ENCODE results near the gene DTX3.

GRCh38 chr12:57600395-57600794 is 4.2 kb upstream of the DTX3 start:
- no peak for TF ChIP-seq POLR2A (IDR thresholded peaks at IDR 0.05; ENCODE audit: low read length)
- no peak for TF ChIP-seq GATA1 (IDR thresholded peaks at IDR 0.05; ENCODE audit: low read depth, low read length)
